Mesendoderm (in vitro differentiated cells): ENCODE measurements around the gene ATG9A.
"Not testable (repeated sequence)": the region's sequence is repeated elsewhere in the genome, so short reads cannot be mapped to it uniquely, and the experiment has no call there.

ENCODE experiments used
- DNase-seq: peaks from one replicate; pipeline ENCODE4 v3.0.0; 2013
- H2AK5ac ChIP-seq: 2 replicates; pipeline ENCODE4 v1.6.1; 2013; ENCODE audit warnings: low read length, inconsistent platforms
- H2BK120ac ChIP-seq: 2 replicates; pipeline ENCODE4 v1.6.1; 2013; ENCODE audit warnings: low read depth, mild to moderate bottlenecking, low read length, moderate library complexity, mixed read lengths
- H2BK15ac ChIP-seq: replicated peaks from 2 replicates; pipeline ENCODE4 v1.6.1; 2013; ENCODE audit warnings: low read depth, mild to moderate bottlenecking, moderate library complexity
- H2BK5ac ChIP-seq: 2 replicates; pipeline ENCODE4 v1.6.1; 2013; ENCODE audit warnings: low read length, inconsistent platforms
- H3K18ac ChIP-seq: 2 replicates; pipeline ENCODE4 v1.6.1; 2013; ENCODE audit warnings: mild to moderate bottlenecking, low read length, mixed read lengths
- H3K23ac ChIP-seq: one replicate; pipeline ENCODE4 v1.6.1; 2013; ENCODE audit warnings: low read length
- H3K27ac ChIP-seq: 2 replicates; pipeline ENCODE4 v1.5.1; 2013; ENCODE audit warnings: low read depth, mild to moderate bottlenecking, inconsistent platforms, low read length, moderate library complexity
- H3K27me3 ChIP-seq: 2 replicates; pipeline ENCODE4 v1.6.1; 2013; ENCODE audit warnings: low read length, control low read depth, mild to moderate bottlenecking, inconsistent platforms; ENCODE audit not compliant: insufficient read depth, poor library complexity
- H3K36me3 ChIP-seq: 2 replicates; pipeline ENCODE4 v1.6.1; 2013; ENCODE audit warnings: low read length, inconsistent platforms; ENCODE audit not compliant: control insufficient read depth, insufficient read depth
- H3K4ac ChIP-seq: one replicate; pipeline ENCODE4 v1.6.1; 2013; ENCODE audit warnings: low read depth, mild to moderate bottlenecking, low read length, moderate library complexity
- H3K4me1 ChIP-seq: 2 replicates; pipeline ENCODE4 v1.6.1; 2013; ENCODE audit warnings: low read depth, low read length, inconsistent platforms; ENCODE audit not compliant: control insufficient read depth
- H3K4me2 ChIP-seq: 2 replicates; pipeline ENCODE4 v1.6.1; 2013; ENCODE audit warnings: low read length
- H3K4me3 ChIP-seq: 2 replicates; pipeline ENCODE4 v1.5.1; 2013; ENCODE audit warnings: mild to moderate bottlenecking, low read length
- H3K56ac ChIP-seq: one replicate; pipeline ENCODE4 v1.6.1; 2013; ENCODE audit warnings: low read length
- H3K79me1 ChIP-seq: 2 replicates; pipeline ENCODE4 v1.6.1; 2013; ENCODE audit warnings: low read length, inconsistent platforms
- H3K79me2 ChIP-seq: 2 replicates; pipeline ENCODE4 v1.6.1; 2013; ENCODE audit warnings: mild to moderate bottlenecking, low read length; ENCODE audit not compliant: control insufficient read depth, insufficient read depth
- H3K9ac ChIP-seq: 2 replicates; pipeline ENCODE4 v1.6.1; 2013; ENCODE audit warnings: low read length, inconsistent platforms
- H4K5ac ChIP-seq: one replicate; pipeline ENCODE4 v1.6.1; 2013; ENCODE audit warnings: low read length
- H4K8ac ChIP-seq: one replicate; pipeline ENCODE4 v1.6.1; 2013; ENCODE audit warnings: low read depth, mild to moderate bottlenecking, control low read depth, low read length, moderate library complexity
- WGBS: extraction: QIAGEN DNeasy Blood & Tissue Kit; methylation state at CpG from one replicate; pipeline ENCODE4 v1.1.7; 2013; ENCODE audit warnings: low lambda C conversion rate, missing lambda C conversion rate; ENCODE audit not compliant: insufficient coverage; ENCODE audit errors: extremely low coverage; 5-methylcytosine and 5-hydroxymethylcytosine counted together

The ATG9A gene

DNA sequence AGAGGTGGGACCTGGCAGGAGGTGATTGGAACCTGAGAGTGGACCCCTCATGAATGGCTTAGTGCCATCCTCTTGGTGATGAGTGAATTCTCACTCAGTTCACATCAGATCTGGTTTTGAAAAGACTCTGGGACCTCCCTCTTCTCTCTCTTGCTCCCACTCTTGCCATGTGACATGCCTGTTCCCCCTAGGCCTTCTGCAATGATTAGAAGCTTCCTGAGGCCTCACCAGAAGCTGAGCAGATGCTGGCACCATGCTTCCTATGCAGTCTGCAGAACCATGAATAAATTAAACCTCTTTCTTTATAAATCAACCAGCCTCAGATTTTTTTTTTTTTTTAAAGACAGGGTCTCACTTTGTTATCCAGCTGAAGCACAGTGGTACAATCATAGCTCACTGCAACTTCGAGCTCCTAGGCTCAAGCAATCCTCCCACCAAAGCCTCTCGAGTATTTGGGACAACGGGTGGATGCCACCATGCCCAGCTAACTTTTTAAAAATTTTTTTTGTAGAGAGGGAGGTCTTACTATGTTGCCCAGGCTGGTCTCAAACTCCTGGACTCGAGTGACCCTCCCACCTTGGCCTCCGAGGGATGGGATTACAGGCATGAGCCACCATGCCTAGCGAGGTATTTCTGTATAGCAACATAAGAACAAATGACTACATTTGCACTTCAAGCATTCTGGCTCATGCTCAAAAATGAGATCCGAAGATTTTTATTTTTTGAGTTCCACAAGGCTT is 24.8 kb downstream of the ATG9A start:
- no peak overlapping the region for H2AK5ac ChIP-seq

DNA sequence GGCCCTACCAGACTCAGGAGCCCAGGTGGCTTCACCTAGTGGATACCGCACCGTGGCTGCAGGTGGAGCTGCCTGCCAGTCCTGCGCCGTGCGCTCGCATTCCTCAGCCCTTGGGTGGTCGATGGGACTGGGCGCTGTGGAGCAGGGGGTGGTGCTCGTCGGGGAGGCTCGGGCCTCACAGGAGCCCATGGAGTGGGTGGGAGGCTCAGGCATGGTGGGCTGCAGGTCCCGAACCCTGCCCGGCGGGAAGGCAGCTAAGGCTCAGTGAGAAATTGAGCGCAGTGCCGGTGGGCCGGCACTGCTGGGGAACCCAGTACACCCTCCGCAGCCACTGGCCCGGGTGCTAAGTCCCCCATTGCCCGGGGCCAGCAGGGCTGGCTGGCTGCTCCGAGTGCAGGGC is 28.1 kb downstream of the ATG9A start:
- not testable (repeated sequence) for H3K36me3 ChIP-seq, H3K79me2 ChIP-seq, H3K4me3 ChIP-seq, H3K79me1 ChIP-seq, H3K4me2 ChIP-seq, H4K8ac ChIP-seq, H2BK120ac ChIP-seq, H2AK5ac ChIP-seq, H3K4ac ChIP-seq, H3K27me3 ChIP-seq, H2BK5ac ChIP-seq, H3K18ac ChIP-seq, H3K9ac ChIP-seq, H3K23ac ChIP-seq, H4K5ac ChIP-seq, H3K27ac ChIP-seq, H2BK15ac ChIP-seq, H3K4me1 ChIP-seq, DNase-seq, H3K56ac ChIP-seq
- WGBS: no CpG with 5 or more reads among the region's 21 CpGs

More for the DNA sequence above, 24.8 kb downstream of the ATG9A start:
- Histone ChIP-seq H2BK15ac (no peak overlapping the region), H3K4me2 (no peak overlapping the region), H3K4me3 (no peak overlapping the region), H3K4me1 (peaks cover 4% of the 10 kb centered on the region), H4K8ac (no peak overlapping the region), H3K36me3 (no peaks in the 10 kb centered on the region), H3K4ac (no peak overlapping the region), H3K23ac (no peak overlapping the region), H2BK120ac (no peak overlapping the region), H3K27me3 (no peaks in the 10 kb centered on the region), H3K27ac (no peak overlapping the region), H3K18ac (no peak overlapping the region), H3K79me2 (no peaks in the 10 kb centered on the region), H3K79me1 (no peaks in the 10 kb centered on the region), H3K9ac (no peak overlapping the region), H4K5ac (no peak overlapping the region), H2BK5ac (no peak overlapping the region), H3K56ac (no peak overlapping the region)
- DNase-seq: no peak
- no CpG with 5 or more reads among the region's 7 CpGs for WGBS

- H3K9ac ChIP-seq, H3K79me2 ChIP-seq, H3K27ac ChIP-seq, H3K18ac ChIP-seq, H2BK5ac ChIP-seq, H3K4me3 ChIP-seq, H2BK15ac ChIP-seq, H4K8ac ChIP-seq, H3K79me1 ChIP-seq, H3K36me3 ChIP-seq, H3K4ac ChIP-seq, H2AK5ac ChIP-seq, H3K4me2 ChIP-seq, H3K4me1 ChIP-seq, H3K56ac ChIP-seq, H4K5ac ChIP-seq, DNase-seq, H2BK120ac ChIP-seq, H3K23ac ChIP-seq, H3K27me3 ChIP-seq: not testable (repeated sequence)
- WGBS: no CpG with 5 or more reads among the region's 26 CpGs
Observed at GRCh38 chr2:219200502-219201326, 28.7 kb downstream of the ATG9A start.

GRCh38 chr2:219199470-219200211 is 29.8 kb downstream of the ATG9A start:
- no CpG with 5 or more reads among the region's 12 CpGs for WGBS
- no peak overlapping the region for H3K56ac ChIP-seq

GRCh38 chr2:219198974-219199373 is 30.5 kb downstream of the ATG9A start:
- no peak for DNase-seq
- Histone ChIP-seq H4K8ac (no peak overlapping the region), H3K79me2 (no peaks in the 10 kb centered on the region), H4K5ac (no peak overlapping the region), H3K18ac (no peak overlapping the region), H3K4ac (no peak overlapping the region), H3K27me3 (no peaks in the 10 kb centered on the region), H3K79me1 (no peaks in the 10 kb centered on the region), H3K56ac (no peak overlapping the region), H3K36me3 (no peaks in the 10 kb centered on the region), H2AK5ac (no peak overlapping the region), H2BK15ac (no peak overlapping the region), H3K4me2 (no peak overlapping the region), H2BK120ac (no peak overlapping the region), H3K4me3 (no peak overlapping the region), H3K27ac (no peak overlapping the region), H3K9ac (no peak overlapping the region), H2BK5ac (no peak overlapping the region), H3K4me1 (no peaks in the 10 kb centered on the region), H3K23ac (no peak overlapping the region)
- WGBS: no CpG with 5 or more reads among the region's 5 CpGs

More at GRCh38 chr2:219199470-219200211, 29.8 kb downstream of the ATG9A start:
- no peak for DNase-seq
- no peak overlapping the region for H3K23ac ChIP-seq
- no peak overlapping the region for H3K4ac ChIP-seq
- no peak overlapping the region for H2BK5ac ChIP-seq
- H3K4me2 ChIP-seq: no peak overlapping the region
- no peak overlapping the region for H4K8ac ChIP-seq
- no peak overlapping the region for H2BK120ac ChIP-seq
- H3K4me3 ChIP-seq: no peak overlapping the region
- no peak overlapping the region for H4K5ac ChIP-seq
- no peak overlapping the region for H2BK15ac ChIP-seq
- H3K4me1 ChIP-seq: no peaks in the 10 kb centered on the region
- no peak overlapping the region for H3K27ac ChIP-seq
- H2AK5ac ChIP-seq: no peak overlapping the region
- no peaks in the 10 kb centered on the region for H3K36me3 ChIP-seq
- H3K79me1 ChIP-seq: no peaks in the 10 kb centered on the region
- H3K18ac ChIP-seq: no peak overlapping the region
- H3K9ac ChIP-seq: no peak overlapping the region
- no peaks in the 10 kb centered on the region for H3K27me3 ChIP-seq
- H3K79me2 ChIP-seq: no peaks in the 10 kb centered on the region
